Glutamatergic neuron (in vitro differentiated cells): Measurements from ENCODE around the gene HOXB3. TPM values are rescaled to one million over a fixed set of nuclear protein-coding genes. Genes with fewer than 3 reads are reported as not detected.

Experiments
- DNase-seq: peaks from one replicate; pipeline ENCODE4 v3.0.0; 2022
- H3K27ac Mint-ChIP-seq: one replicate; pipeline ENCODE4 v1.8.0; 2020; ENCODE audit warnings: mild to moderate bottlenecking, mixed read lengths, inconsistent platforms; ENCODE audit not compliant: unreplicated experiment
- H3K27me3 Mint-ChIP-seq: one replicate; pipeline ENCODE4 v1.8.0; 2020; ENCODE audit warnings: mild to moderate bottlenecking, moderate library complexity, mixed read lengths, inconsistent platforms; ENCODE audit not compliant: unreplicated experiment
- H3K36me3 Mint-ChIP-seq: one replicate; pipeline ENCODE4 v1.8.0; 2020; ENCODE audit warnings: mild to moderate bottlenecking, mixed read lengths, inconsistent platforms; ENCODE audit not compliant: unreplicated experiment
- H3K4me1 Mint-ChIP-seq: one replicate; pipeline ENCODE4 v1.8.0; 2020; ENCODE audit warnings: mild to moderate bottlenecking, low read depth, mixed read lengths, inconsistent platforms; ENCODE audit not compliant: unreplicated experiment
- H3K4me3 Mint-ChIP-seq: one replicate; pipeline ENCODE4 v1.8.0; 2020; ENCODE audit warnings: mild to moderate bottlenecking, mixed read lengths, inconsistent platforms; ENCODE audit not compliant: unreplicated experiment
- H3K9me3 Mint-ChIP-seq: one replicate; pipeline ENCODE4 v1.8.0; 2020; ENCODE audit warnings: mild to moderate bottlenecking, moderate library complexity, mixed read lengths, inconsistent platforms; ENCODE audit not compliant: unreplicated experiment
- total RNA-seq: library from RNA; stranded (reverse); fragmentation: NEBNext Ultra II Directional; extraction: Animal tissue kit (Norgen Biotek cat#: 25700); gene quantifications from one replicate; pipeline ENCODE4 v1.2.1, GENCODE V29; 2021; ENCODE audit not compliant: unreplicated experiment
- TF ChIP-seq, protein P1 (sequence below): fragments of 200-600 bp; sonication (generic); IDR thresholded peaks from one replicate; pipeline ENCODE4 v1.5.0; 2021; ENCODE audit not compliant: partially characterized antibody, unreplicated experiment

The HOXB3 gene
- total RNA-seq, 1 donor from 2014 or later, result not detected

GRCh38 chr17:48567646-48568354 is 22.2 kb downstream of the HOXB3 start:
- DNase-seq, result no peak
- Mint-ChIP-seq H3K9me3 (peaks cover 7% of the 10 kb centered on the region), H3K4me3 (no peak overlapping the region), H3K36me3 (no peaks in the 10 kb centered on the region), H3K27me3 (peaks cover 27% of the 10 kb centered on the region), H3K27ac (no peak overlapping the region), H3K4me1 (peaks cover 3% of the 10 kb centered on the region)
- TF ChIP-seq, protein P1, sequence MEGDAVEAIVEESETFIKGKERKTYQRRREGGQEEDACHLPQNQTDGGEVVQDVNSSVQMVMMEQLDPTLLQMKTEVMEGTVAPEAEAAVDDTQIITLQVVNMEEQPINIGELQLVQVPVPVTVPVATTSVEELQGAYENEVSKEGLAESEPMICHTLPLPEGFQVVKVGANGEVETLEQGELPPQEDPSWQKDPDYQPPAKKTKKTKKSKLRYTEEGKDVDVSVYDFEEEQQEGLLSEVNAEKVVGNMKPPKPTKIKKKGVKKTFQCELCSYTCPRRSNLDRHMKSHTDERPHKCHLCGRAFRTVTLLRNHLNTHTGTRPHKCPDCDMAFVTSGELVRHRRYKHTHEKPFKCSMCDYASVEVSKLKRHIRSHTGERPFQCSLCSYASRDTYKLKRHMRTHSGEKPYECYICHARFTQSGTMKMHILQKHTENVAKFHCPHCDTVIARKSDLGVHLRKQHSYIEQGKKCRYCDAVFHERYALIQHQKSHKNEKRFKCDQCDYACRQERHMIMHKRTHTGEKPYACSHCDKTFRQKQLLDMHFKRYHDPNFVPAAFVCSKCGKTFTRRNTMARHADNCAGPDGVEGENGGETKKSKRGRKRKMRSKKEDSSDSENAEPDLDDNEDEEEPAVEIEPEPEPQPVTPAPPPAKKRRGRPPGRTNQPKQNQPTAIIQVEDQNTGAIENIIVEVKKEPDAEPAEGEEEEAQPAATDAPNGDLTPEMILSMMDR, result no peak

DNA sequence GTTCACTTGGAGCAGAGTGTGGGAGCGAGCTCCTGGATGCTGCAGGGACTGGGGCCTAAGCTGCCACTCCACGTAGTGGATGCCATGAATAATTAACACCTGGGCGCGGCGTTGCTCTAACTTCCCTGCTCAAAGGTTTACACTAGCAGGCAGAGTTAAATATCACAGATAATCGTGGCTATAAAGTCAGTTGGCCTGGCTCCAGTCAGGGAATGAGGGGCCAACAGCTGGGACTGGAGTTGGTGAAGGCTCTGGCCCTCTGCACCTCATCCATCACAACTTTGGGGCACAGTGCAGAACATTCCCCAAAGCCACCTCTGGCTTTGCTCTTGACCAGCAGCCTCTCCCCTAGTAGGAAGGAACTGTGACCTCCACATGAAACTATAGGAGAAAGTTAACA is 22.8 kb downstream of the HOXB3 start:
- TF ChIP-seq, protein P1, result no peak
- H3K27me3 Mint-ChIP-seq, result peaks cover 33% of the 10 kb centered on the region
- no peak overlapping the region for H3K27ac Mint-ChIP-seq
- peaks cover 7% of the 10 kb centered on the region for H3K9me3 Mint-ChIP-seq
- peaks cover 3% of the 10 kb centered on the region for H3K4me1 Mint-ChIP-seq
- DNase-seq, result no peak
- no peaks in the 10 kb centered on the region for H3K36me3 Mint-ChIP-seq
- no peak overlapping the region for H3K4me3 Mint-ChIP-seq

DNA sequence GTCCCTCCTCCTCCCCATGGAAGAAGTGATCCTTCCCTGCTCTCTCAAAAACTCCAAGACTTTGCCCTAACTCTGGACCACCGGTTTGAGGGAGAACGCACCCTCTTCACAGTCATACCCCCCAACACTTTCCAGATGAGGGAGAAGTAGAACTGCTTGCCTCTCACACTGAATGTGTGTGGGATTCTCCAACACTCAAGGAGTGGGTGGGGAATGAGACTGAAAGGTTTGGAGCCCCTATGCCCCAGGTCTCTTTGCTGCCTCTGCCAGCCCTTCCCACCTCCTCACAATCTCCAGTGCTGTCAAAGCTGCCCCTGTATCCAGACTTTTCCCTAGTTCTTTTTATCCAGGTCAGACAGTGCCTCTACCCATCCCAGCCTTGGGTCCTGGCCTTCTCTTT is 23.3 kb downstream of the HOXB3 start:
- peaks cover 3% of the 10 kb centered on the region for H3K4me1 Mint-ChIP-seq

DNA sequence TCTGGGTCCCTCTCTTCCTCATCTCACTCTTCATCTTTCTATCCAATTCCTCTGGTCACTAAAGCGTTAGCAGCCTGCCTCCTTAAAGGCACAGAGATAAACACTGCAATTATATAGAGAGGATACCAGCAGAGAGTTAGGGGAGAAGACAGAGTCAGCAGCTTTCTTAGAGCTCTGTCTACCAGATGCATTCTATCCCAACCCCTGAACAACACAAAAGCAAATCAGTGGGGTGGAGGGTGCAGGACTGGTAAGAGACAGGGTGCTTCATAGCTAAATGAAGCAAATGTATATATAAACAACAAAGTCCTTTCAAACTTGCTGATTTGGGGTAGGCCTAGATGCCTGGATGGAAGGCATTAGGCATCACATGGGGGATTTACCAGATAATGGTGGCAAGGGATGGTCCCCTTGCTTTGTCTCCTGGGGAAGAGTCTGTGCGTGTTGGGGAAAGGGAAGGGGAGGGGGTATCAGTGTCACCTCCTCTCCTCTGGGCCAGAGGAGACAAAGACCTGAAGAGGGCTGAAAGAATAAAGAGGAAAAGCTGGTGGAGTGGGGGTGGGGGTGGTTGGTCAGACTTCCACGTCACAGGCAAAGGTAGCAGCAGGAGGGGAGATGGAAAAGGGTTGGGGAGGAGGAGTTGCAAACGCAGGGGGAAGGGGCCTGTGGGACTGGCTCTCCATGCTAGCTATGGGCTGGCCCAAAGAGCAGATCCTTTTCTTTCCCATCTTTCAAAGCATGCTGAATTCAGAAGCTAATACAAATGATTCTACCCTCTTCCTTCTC is 23.9 kb downstream of the HOXB3 start:
- no peak overlapping the region for H3K4me3 Mint-ChIP-seq
- H3K27me3 Mint-ChIP-seq, result peaks cover 33% of the 10 kb centered on the region
- no peaks in the 10 kb centered on the region for H3K36me3 Mint-ChIP-seq
- TF ChIP-seq, protein P1, result no peak
- H3K27ac Mint-ChIP-seq, result no peak overlapping the region
- no peak for DNase-seq
- peaks cover 3% of the 10 kb centered on the region for H3K4me1 Mint-ChIP-seq
- peaks cover 7% of the 10 kb centered on the region for H3K9me3 Mint-ChIP-seq

More for the DNA sequence above, 23.3 kb downstream of the HOXB3 start:
- Mint-ChIP-seq H3K4me3 (no peak overlapping the region), H3K27me3 (peaks cover 33% of the 10 kb centered on the region), H3K27ac (no peak overlapping the region), H3K36me3 (no peaks in the 10 kb centered on the region), H3K9me3 (peaks cover 7% of the 10 kb centered on the region)
- no peak for DNase-seq
- TF ChIP-seq, protein P1, result no peak

DNA sequence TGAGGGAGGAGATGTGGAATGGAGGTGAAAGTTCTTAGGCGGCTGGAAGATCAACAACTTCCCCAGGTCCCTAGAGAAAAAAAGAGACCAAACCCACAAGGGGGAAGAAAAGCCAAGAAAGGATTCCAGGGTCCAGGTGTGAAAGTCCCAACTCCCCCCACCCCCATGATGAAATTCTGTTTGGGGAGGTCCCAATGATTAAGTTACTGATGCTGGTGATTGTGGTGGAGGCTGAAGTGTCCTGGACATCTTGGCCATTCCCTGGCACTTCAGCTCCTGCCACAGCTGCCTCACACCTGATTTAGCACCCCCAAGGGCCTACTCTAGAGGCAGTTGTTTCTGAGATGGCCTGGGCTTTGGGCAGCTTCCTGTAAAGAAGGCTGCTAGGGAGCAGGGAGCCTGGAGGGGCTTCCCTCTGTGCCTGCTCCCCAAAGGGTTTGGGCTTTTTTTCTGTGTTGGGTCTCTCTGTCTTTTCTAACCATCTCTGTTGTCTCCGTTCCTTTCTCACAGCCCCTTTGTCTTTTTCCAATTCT is 25.0 kb downstream of the HOXB3 start:
- Mint-ChIP-seq H3K9me3 (peaks cover 7% of the 10 kb centered on the region), H3K36me3 (no peaks in the 10 kb centered on the region), H3K4me1 (peaks cover 3% of the 10 kb centered on the region), H3K27ac (no peak overlapping the region), H3K27me3 (peaks cover 36% of the 10 kb centered on the region), H3K4me3 (no peak overlapping the region)
- no peak for DNase-seq
- TF ChIP-seq, protein P1, result no peak
